H1 (cell line): ENCODE measurements around the gene JMJD1C.

ENCODE experiments used
- CTCF ChIP-seq, 3 experiments: IDR thresholded peaks; 1 replicate in 2 of 3; 2 replicates in 1 of 3; pipeline versions ENCODE4 v1.5.1 to v1.6.1; 2011; ENCODE audit warnings: low read length in 3 of 3, mild to moderate bottlenecking in 3 of 3, inconsistent platforms in 2 of 3, low read depth in 1 of 3, moderate library complexity in 1 of 3; ENCODE audit not compliant: insufficient read depth in 1 of 3; ENCODE audit errors: control extremely low read depth in 1 of 3
- GABPA ChIP-seq: IDR thresholded peaks from 2 replicates; pipeline ENCODE4 v1.6.1; 2011; ENCODE audit warnings: mild to moderate bottlenecking, low read length, moderate library complexity, borderline replicate concordance; ENCODE audit not compliant: insufficient read depth
- MAFK ChIP-seq: IDR thresholded peaks from 2 replicates; pipeline ENCODE4 v1.6.1; 2012; ENCODE audit warnings: low read depth, mild to moderate bottlenecking, improper control_type of control experiment, low read length
- PHF8 ChIP-seq: fragments of 200-600 bp; sonication (generic); conservative IDR thresholded peaks from 2 replicates; pipeline ENCODE4 v1.7.1; 2012; ENCODE audit warnings: low read depth, mild to moderate bottlenecking, inconsistent platforms, low read length, moderate library complexity
- POLR2A ChIP-seq, 2 experiments: IDR thresholded peaks; 1 replicate in 1 of 2; 2 replicates in 1 of 2; pipeline ENCODE4 v1.6.1; 2011; ENCODE audit warnings: low read depth in 2 of 2, low read length in 2 of 2, mild to moderate bottlenecking in 2 of 2; ENCODE audit errors: control extremely low read depth in 1 of 2
- TF ChIP-seq, protein P1 (sequence below): IDR thresholded peaks from 2 replicates; pipeline ENCODE4 v1.6.1; 2011; ENCODE audit warnings: low read length, improper control_type of control experiment
- TF ChIP-seq, protein P2 (sequence below): IDR thresholded peaks from 2 replicates; pipeline ENCODE4 v1.6.1; 2012; ENCODE audit warnings: inconsistent platforms

DNA sequence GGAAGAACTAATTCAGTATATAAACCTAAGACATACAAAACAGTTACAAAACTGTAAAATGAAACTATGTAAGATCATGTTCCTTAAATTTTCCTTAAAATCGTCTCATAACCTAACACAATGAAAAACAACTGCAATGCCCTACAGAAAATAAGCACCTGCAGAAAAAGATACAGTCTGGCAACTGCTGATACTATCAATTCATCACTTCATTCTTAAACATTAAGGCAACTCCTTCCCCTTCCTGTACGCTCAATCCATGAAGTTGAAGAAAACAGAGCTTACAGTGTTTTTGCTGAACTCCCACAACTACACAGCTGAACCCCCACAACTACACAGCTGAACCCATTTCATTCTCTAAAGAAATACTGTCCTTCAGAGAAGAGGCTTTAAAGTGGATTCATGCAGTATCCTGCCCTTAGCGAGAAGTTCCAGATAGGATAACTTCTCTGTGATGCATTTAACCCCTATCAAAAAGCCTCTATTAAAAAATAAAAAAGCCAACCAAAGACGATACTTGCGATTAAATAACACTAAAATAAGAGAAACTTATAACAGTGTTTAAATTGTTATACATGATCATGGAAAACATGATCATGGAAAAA, 50.0 kb downstream of the JMJD1C start:
- TF ChIP-seq POLR2A (IDR thresholded peaks at IDR 0.05; ENCODE audit: control extremely low read depth in 1 of 2, low read depth in 2 of 2, low read length in 2 of 2) (no peak), MAFK (no peak), CTCF (IDR thresholded peaks at IDR 0.05; ENCODE audit: control extremely low read depth in 1 of 3, insufficient read depth in 1 of 3, low read depth in 1 of 3, low read length in 3 of 3) (no peak), PHF8 (no peak), GABPA (no peak)
- TF ChIP-seq, protein P1, sequence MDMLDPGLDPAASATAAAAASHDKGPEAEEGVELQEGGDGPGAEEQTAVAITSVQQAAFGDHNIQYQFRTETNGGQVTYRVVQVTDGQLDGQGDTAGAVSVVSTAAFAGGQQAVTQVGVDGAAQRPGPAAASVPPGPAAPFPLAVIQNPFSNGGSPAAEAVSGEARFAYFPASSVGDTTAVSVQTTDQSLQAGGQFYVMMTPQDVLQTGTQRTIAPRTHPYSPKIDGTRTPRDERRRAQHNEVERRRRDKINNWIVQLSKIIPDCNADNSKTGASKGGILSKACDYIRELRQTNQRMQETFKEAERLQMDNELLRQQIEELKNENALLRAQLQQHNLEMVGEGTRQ: no peak
- TF ChIP-seq, protein P2, sequence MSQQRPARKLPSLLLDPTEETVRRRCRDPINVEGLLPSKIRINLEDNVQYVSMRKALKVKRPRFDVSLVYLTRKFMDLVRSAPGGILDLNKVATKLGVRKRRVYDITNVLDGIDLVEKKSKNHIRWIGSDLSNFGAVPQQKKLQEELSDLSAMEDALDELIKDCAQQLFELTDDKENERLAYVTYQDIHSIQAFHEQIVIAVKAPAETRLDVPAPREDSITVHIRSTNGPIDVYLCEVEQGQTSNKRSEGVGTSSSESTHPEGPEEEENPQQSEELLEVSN: no peak
